Glomerular visceral epithelial cell (primary cell): ENCODE results near the gene OR10G4.
"Not testable (repeated sequence)": the region's sequence is repeated elsewhere in the genome, so short reads cannot be mapped to it uniquely, and the experiment has no call there.

Experiments
- DNase-seq: peaks from one replicate; pipeline ENCODE4 v3.0.0-alpha.2; 2016; ENCODE audit errors: extremely low spot score

The OR10G4 gene, protein sequence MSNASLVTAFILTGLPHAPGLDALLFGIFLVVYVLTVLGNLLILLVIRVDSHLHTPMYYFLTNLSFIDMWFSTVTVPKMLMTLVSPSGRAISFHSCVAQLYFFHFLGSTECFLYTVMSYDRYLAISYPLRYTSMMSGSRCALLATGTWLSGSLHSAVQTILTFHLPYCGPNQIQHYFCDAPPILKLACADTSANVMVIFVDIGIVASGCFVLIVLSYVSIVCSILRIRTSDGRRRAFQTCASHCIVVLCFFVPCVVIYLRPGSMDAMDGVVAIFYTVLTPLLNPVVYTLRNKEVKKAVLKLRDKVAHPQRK

DNA sequence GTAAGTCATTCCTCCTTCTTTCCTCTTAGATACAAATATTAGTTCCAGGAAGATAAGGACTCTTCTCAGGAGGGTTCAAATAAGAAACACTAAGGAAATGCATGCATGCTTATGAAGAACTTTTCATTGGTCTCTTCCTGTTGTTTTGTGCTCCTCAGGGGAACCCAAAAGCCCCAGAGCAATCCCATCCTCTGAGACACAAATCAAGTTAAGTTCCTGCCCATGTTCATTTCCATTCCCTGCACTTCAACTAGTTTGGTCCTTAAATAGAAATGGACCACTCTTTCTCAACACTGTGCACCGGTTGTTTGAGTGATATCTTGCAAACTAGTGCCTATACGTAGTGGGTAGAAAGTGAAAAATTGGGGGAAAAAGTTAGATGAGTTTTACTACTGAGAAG, at the start of gene OR10G4:
Gene OR10G4, plus strand, starts transcription at position 301 of the 400 bp plus-strand sequence. CDS start 2,578 bp downstream, outside the sequence.
- DNase-seq = no peak

DNA sequence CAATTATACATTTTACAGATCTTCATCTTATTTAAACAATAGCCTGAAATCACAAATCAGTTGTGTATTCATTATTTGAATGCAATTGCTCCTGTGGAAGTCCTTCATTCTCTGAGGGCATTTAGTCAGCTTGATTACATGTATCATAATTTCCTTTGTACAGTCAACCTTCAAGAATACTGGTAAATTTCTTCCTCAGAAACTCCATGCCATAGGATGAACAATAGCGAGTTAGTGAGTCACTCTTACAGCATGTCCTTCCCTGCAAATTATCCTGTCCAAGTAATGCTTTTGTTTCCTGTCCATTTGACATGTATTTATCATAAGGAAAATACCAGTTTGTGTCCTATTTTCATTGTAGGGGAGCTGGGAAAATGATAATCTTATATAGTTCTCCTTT, 39.0 kb upstream of the OR10G4 start:
- no peak for DNase-seq

DNA sequence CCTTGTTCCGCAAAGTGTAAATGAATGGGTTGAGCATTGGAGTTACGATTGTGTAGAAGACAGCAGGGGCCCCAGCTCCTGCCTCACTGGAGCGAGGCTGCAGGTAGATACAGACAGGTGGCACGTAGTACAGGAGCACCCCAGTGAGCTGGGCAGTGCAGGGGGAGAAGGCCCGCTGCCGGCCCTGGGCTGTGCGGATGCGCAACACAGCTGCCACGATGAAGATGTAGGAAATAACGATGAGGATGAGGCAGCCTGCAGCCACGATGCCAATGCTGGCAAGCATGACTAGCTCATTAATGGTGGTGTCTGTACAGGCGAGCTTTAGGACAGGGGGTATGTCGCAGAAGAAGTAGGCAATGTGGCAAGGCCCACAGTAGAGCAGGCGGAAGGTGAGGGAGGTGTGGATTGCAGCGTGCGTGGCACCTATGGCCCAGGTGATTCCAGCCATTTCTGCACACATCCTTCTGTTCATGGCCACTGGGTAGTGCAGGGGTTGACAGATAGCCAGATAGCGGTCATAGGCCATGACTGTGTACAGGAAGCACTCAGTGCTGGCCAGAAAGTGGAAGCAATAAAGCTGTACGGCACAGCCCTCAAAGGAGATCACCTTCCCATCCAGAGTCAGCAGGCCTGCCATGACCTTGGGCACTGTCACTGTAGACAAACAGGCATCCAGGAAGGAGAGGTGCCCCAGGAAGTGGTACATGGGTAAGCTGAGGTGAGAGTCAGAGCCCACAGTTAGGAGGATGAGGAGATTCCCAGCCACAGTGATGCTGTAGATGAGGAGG, 35.8 kb upstream of the OR10G4 start:
- no peak for DNase-seq

DNA sequence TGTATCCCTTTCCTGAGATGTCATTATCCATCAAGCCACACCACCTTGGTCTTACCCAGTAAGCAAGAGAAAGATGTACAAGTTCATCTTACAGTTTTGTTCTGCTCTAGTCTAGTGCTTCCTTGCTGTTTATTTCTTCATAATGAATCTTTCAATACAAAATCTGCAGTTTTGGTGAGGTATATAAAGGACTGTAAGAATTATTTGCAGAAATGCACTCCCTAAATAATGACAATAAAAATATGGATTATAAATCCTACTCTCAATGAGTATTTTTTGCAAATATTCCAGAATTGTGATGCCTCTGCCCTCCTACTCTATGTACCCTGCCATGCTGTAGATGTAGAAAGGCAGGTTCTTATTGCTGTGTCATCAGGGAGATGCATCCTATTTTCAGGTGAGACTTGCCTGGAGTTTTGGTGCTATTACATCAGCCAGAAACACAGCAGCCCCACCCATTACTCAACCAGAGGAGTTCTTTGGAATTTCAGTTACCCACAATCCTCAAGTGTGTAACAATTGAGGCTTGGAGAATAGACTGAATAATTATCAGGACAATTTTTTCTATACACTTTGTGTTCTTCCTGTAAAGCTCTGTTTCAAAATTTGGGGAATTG, 35.0 kb upstream of the OR10G4 start, which contains the start of gene OR10S1:
Gene OR10S1, minus strand, starts transcription at position 51 of the 617 bp plus-strand sequence. CDS start 117 bp downstream, outside the sequence.
- no peak for DNase-seq

DNA sequence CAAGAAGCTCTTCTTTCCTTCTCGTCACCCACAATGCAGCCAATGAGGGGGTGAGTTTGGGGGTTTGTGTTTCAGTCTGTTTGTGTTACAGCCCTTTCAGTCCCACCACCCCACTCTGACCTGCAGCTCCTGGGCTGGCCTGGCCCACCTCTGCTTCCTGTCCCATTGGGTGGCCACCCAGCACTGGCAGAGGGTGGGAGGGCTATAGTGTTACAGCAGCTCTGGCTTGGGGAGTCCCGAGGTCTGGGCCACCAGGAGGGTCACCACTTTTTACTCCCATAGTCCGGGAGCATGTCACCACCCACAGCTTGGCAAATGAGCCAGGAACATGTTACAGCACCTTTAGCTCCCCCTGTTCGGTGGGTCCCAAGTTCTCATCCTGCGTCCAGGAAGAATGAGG, 33.5 kb upstream of the OR10G4 start:
- DNase-seq = no peak

DNA sequence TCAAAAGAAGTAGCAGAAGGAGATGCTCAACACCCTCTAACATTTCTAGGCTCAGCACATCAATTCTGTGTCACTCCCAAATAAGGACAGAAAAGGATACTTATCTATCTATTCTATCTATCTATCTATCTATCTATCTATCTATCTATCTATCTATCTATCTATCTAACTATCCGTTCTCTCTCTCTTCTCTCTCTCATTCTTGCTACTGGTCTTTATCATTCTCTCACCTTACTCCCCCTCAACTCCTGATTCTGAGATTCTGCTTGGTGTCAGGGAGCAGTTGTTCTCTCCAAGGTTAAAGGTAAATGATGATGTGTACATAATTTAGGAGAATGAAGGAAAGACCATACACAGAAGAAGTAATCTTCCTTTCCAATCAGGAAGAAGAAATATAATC, 17.7 kb upstream of the OR10G4 start, which contains the start of gene OR10G6:
Gene OR10G6, minus strand, starts transcription at position 43 of the 400 bp plus-strand sequence. Its CDS starts 0 bp downstream, at position 43.
- DNase-seq = no peak

DNA sequence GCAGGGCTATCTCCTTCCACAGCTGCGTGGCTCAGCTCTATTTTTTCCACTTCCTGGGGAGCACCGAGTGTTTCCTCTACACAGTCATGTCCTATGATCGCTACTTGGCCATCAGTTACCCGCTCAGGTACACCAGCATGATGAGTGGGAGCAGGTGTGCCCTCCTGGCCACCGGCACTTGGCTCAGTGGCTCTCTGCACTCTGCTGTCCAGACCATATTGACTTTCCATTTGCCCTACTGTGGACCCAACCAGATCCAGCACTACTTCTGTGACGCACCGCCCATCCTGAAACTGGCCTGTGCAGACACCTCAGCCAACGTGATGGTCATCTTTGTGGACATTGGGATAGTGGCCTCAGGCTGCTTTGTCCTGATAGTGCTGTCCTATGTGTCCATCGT, 3.0 kb downstream of the OR10G4 start:
- DNase-seq = not testable (repeated sequence)

DNA sequence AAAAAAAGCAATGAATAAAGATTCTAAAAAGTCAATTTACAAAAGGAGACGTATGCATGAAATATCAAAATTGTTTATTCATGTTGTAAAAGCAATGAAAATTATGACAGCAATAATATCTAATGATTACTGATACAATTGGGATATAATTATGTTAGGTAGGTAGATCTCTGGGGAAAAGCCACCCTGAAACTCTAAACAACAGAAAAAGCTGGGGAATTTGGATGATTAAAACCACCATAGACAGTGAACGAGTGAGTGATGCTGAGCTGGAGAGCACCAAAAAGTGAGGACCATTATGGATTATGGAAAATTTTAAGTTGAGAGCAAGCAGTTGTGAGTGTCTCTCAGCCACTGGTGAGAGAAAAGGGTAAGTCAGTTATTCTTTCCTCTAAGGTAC, 13.7 kb downstream of the OR10G4 start, which contains the start of gene OR10G8:
Gene OR10G8, plus strand, starts transcription at position 301 of the 400 bp plus-strand sequence. CDS start 2,825 bp downstream, outside the sequence.
- no peak for DNase-seq

DNA sequence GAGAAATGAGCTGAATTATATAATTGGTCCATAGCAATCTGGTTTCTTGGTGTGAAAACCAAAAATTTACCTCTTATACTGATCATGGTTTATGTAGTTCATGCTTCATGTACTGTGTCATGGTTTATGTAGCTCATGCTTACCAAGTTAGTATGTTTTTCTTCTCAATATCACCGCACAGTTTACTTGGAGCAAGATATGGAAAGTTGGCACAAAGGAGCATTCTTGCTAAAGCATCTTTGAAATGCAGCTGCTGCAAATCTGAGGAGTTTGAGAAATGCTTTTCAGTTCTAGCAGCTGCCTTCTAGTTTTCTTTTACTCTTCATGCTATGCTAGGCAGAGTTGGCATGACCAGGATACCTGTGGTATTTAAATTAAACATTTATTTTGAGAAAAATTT, 23.9 kb downstream of the OR10G4 start:
- no peak for DNase-seq

DNA sequence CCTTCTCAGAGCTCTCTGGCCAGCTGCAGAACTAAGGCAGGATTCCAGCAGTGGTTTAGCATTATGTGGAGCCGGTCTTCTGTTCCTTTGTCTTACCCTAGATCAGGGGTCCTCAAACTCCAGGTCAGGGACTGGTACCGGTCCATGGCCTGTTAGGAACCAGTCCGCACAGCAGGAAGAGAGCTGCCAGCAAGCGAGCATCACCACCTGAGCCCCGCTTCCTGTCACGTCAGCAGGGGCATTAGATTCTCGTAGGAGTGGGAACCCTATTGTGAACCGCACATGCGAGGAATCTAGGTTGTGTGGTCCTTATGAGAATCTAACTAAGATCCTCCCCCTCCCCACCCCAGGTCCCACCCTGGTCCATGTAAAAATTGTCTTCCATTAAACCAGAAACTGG, 26.8 kb downstream of the OR10G4 start:
- DNase-seq = no peak

DNA sequence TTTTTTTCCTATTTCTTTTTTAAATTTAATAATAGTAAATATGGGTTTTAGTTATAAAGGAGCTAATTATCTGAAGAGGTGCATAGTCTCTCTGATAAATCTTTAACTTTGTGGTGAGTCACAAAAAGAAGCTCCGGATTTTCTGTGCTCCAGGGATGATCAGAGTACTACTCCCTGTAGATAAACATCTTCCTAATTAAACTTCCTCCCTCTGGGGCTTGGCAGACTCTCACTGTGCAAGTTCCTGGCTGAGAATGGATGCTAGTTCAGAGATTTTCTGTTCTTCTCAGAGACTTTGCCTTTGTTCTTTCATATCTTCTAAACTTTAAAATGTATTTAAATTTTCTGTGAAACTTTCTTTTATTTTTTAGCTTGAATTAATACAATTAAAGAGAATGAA, 28.5 kb downstream of the OR10G4 start, which contains the start of gene OR10G7:
Gene OR10G7, minus strand, starts transcription at position 72 of the 400 bp plus-strand sequence. CDS start 2,324 bp downstream, outside the sequence.
- no peak for DNase-seq

DNA sequence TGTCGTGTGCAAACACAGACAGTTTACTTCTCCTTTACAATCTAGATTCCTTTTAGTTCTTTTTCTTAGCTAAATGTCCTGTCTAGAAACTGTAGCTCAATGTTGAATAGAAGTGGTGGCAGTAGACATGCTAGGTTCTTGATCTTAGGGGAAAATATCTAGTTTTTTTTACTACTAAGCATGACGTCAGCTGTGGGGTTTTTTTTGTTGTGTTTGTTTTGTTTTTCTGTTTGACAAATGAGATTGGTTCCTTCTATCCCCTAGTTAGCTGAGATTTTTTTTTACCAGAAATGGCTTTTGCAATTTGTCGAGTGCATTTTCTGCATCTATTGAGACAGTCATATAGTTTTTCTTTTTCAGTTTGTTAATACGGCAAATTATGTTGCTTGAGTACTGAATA, 30.6 kb downstream of the OR10G4 start:
- DNase-seq = no peak

DNA sequence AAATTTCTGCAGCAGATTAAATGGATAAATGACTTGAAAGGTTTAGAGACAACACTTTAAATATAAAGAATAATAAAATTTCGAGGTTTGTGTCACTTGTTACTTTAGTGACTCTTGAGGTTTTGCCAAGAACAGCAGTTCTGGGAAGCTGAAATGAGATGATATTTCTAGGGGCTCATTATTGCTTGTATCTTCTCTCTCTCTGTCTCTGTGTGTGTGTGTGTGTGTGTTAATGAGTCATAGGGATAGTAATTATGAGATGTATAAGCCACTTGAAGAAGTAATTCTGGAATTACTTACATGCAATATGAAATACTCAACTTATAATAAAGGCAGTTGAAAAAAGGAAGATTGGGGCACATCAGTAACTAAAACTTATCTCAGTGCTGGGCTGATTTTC, 38.0 kb downstream of the OR10G4 start:
- no peak for DNase-seq

DNA sequence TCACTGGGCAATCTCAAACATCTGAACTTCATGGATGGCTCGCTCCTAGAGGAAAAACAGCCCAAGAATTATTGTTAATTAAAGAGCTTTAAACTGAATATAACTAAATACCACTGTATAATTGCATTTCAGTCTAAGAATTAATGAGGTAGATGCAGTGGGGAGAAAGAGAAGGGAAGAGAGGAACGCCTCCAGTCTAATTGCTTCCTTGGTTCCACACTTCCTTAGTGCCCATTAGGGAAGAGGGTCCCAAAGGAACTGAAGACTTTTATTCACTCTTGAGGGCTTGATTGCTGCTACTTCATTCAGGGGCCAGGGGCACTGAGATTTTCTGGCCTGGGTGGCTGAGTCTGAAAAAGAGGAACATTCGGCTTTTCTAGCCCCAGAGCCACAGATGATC, 40.2 kb downstream of the OR10G4 start:
- DNase-seq = no peak
